WI38 (cell line): ENCODE results near the gene PPIP5K1.

Source experiments
- H3K4me3 ChIP-seq: 2 replicates; pipeline ENCODE4 v1.5.1; 2011; ENCODE audit warnings: low read depth, mild to moderate bottlenecking, control low read depth, low read length
- CTCF ChIP-seq: IDR thresholded peaks from 2 replicates; pipeline ENCODE4 v1.5.1; 2012; ENCODE audit warnings: low read depth, mild to moderate bottlenecking, control low read depth, low read length

PPIP5K1 gene

GRCh38 chr15:43492673-43493601, 97.1 kb downstream of the PPIP5K1 start, which contains the start of gene TP53BP1:
Gene TP53BP1 (minus strand): TSS chr15:43493156. CDS start chr15:43493043, 113 bp downstream.
- no peak for TF ChIP-seq CTCF

GRCh38 chr15:43492266-43492665, 97.7 kb downstream of the PPIP5K1 start:
- TF ChIP-seq CTCF: no peak

More at GRCh38 chr15:43492673-43493601, 97.1 kb downstream of the PPIP5K1 start, which contains the start of gene TP53BP1:
- peak within 1 kb of the TSS; percentile 86 for H3K4me3 ChIP-seq

GRCh38 chr15:43489191-43489590, 100.8 kb downstream of the PPIP5K1 start:
- TF ChIP-seq CTCF: no peak
- H3K4me3 ChIP-seq: no peak overlapping the region

More at GRCh38 chr15:43492266-43492665, 97.7 kb downstream of the PPIP5K1 start:
- H3K4me3 ChIP-seq: peak overlapping the region; percentile 86

DNA sequence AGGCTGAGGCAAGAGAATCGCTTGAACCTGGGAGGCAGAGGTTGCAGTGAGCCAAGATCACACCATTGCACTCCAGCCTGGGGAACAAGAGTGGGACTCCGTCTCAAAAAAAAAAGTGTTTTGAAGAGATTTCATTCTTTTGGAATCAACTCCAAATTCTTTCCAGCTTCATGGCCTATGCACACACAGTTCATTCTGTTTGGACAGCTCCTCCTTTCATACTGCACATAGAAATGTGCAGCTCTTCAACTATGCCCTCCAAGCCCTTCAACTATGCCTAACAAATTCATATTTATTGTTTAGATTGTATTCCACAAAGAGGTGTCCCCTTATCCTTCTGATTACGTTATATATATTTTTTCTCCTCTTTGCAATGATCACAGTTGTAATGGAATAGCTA, 101.2 kb downstream of the PPIP5K1 start:
- no peak for TF ChIP-seq CTCF
- no peak overlapping the region for H3K4me3 ChIP-seq

GRCh38 chr15:43487271-43487895, 102.6 kb downstream of the PPIP5K1 start:
- H3K4me3 ChIP-seq: no peak overlapping the region
- TF ChIP-seq CTCF: no peak

GRCh38 chr15:43484455-43484854, 105.6 kb downstream of the PPIP5K1 start:
- TF ChIP-seq CTCF: no peak
- no peak overlapping the region for H3K4me3 ChIP-seq
